NCI-H460 (cell line): ENCODE results near the gene EIPR1. TPM values are rescaled to one million over a fixed set of nuclear protein-coding genes. Genes with fewer than 3 reads are reported as not detected.

ENCODE experiments used
- DNase-seq: peaks from one replicate; pipeline ENCODE4 v3.0.0-alpha.2; 2016; ENCODE audit warnings: low read depth; ENCODE audit errors: extremely low read depth
- total RNA-seq: library from RNA; depleted of rRNA; stranded (reverse); fragments of >200 nt; shearing (Covaris generic); gene quantifications from 2 replicates; pipeline ENCODE4 v1.2.3, GENCODE V29; 2014

EIPR1 gene
- total RNA-seq, 1 experiment from 2014 or later = 56.5 TPM

- DNase-seq = no peak
These were observed 154.3 kb downstream of the EIPR1 start for GRCh38 chr2:3223080-3223923.

GRCh38 chr2:3222636-3223035, 155.0 kb downstream of the EIPR1 start:
- DNase-seq = no peak

GRCh38 chr2:3219536-3219935, 158.1 kb downstream of the EIPR1 start:
- DNase-seq = no peak

GRCh38 chr2:3217646-3218045, 160.0 kb downstream of the EIPR1 start:
- DNase-seq = no peak

GRCh38 chr2:3216841-3217495, 160.7 kb downstream of the EIPR1 start:
- DNase-seq = no peak

- no peak for DNase-seq
These were observed 162.7 kb downstream of the EIPR1 start for GRCh38 chr2:3214806-3215404.

- no peak for DNase-seq
These were observed 163.6 kb downstream of the EIPR1 start for GRCh38 chr2:3214065-3214464.

GRCh38 chr2:3212984-3213383, 164.6 kb downstream of the EIPR1 start:
- DNase-seq = no peak

GRCh38 chr2:3212061-3212362, 165.6 kb downstream of the EIPR1 start:
- no peak for DNase-seq

- DNase-seq = no peak
These were observed 166.2 kb downstream of the EIPR1 start for GRCh38 chr2:3211256-3212060.

GRCh38 chr2:3210257-3210656, 167.4 kb downstream of the EIPR1 start:
- no peak for DNase-seq

- DNase-seq = no peak
These were observed 168.4 kb downstream of the EIPR1 start for GRCh38 chr2:3209258-3209657.

- no peak for DNase-seq
These were observed 169.0 kb downstream of the EIPR1 start for GRCh38 chr2:3208591-3208990.

- DNase-seq = no peak
These were observed 169.4 kb downstream of the EIPR1 start for GRCh38 chr2:3208179-3208578.

GRCh38 chr2:3207091-3207491, 170.5 kb downstream of the EIPR1 start:
- no peak for DNase-seq

GRCh38 chr2:3205845-3206244, 171.8 kb downstream of the EIPR1 start:
- DNase-seq = no peak

- no peak for DNase-seq
These were observed 173.4 kb downstream of the EIPR1 start for GRCh38 chr2:3204031-3204821.

- DNase-seq = no peak
These were observed 174.1 kb downstream of the EIPR1 start for GRCh38 chr2:3203497-3204019.

GRCh38 chr2:3202926-3203325, 174.7 kb downstream of the EIPR1 start:
- no peak for DNase-seq

GRCh38 chr2:3201281-3201680, 176.3 kb downstream of the EIPR1 start:
- no peak for DNase-seq
